Astrocyte of the cerebellum (primary cell): ENCODE measurements around the gene ADCY10.
"Not testable (repeated sequence)": the region's sequence is repeated elsewhere in the genome, so short reads cannot be mapped to it uniquely, and the experiment has no call there.

ENCODE experiments used
- DNase-seq: peaks from one replicate; pipeline ENCODE4 v3.0.0-alpha.2; 2011; ENCODE audit warnings: low read depth
- H3K4me3 ChIP-seq: 2 replicates; pipeline ENCODE4 v1.5.1; 2011; ENCODE audit warnings: mild to moderate bottlenecking, low read depth, low read length, moderate library complexity
- CTCF ChIP-seq: IDR thresholded peaks from 2 replicates; pipeline ENCODE4 v1.5.1; 2012; ENCODE audit warnings: low read length, low read depth, moderate library complexity, mild to moderate bottlenecking; ENCODE audit errors: missing control alignments
- in situ Hi-C: cut with HindIII; loops from 2 replicates; pipeline ENCODE4 v1.10.0; 2017; ENCODE audit warnings: low sequenced_read_pairs

Gene ADCY10

GRCh38 chr1:167880580-167881021 is 33.3 kb downstream of the ADCY10 start:
- H3K4me3 ChIP-seq: no peak overlapping the region
- TF ChIP-seq CTCF: no peak
- no peak for DNase-seq
- in situ Hi-C loops: no loop called here

GRCh38 chr1:167879508-167879907 is 34.4 kb downstream of the ADCY10 start:
- DNase-seq: no peak
- H3K4me3 ChIP-seq: no peak overlapping the region
- no peak for TF ChIP-seq CTCF
- in situ Hi-C loops: loop anchor here (5.0 kb wide), 1 partner anchor 53 kb away; no protein-coding TSS in a partner anchor

GRCh38 chr1:167878372-167879160 is 35.4 kb downstream of the ADCY10 start:
- no peak overlapping the region for H3K4me3 ChIP-seq
- no peak for DNase-seq
- no peak for TF ChIP-seq CTCF
- in situ Hi-C loops: loop anchor here (5.0 kb wide), 1 partner anchor 54 kb away; no protein-coding TSS in a partner anchor

GRCh38 chr1:167876597-167877175 is 37.2 kb downstream of the ADCY10 start:
- no peak for TF ChIP-seq CTCF
- in situ Hi-C loops: loop anchor here (5.0 kb wide), 1 partner anchor 56 kb away; no protein-coding TSS in a partner anchor
- no peak for DNase-seq
- H3K4me3 ChIP-seq: no peak overlapping the region

GRCh38 chr1:167871331-167871730 is 42.6 kb downstream of the ADCY10 start:
- no peak for TF ChIP-seq CTCF
- no peak overlapping the region for H3K4me3 ChIP-seq
- DNase-seq: no peak
- in situ Hi-C loops: no loop called here

- DNase-seq, H3K4me3 ChIP-seq, in situ Hi-C loops: not testable (repeated sequence)
These were observed 44.6 kb downstream of the ADCY10 start for GRCh38 chr1:167869157-167870001.

GRCh38 chr1:167866739-167867414 is 47.1 kb downstream of the ADCY10 start:
- H3K4me3 ChIP-seq, DNase-seq, in situ Hi-C loops: not testable (repeated sequence)

- DNase-seq, H3K4me3 ChIP-seq, in situ Hi-C loops: not testable (repeated sequence)
These were observed 47.6 kb downstream of the ADCY10 start for GRCh38 chr1:167866326-167866725.

GRCh38 chr1:167865804-167866308 is 48.1 kb downstream of the ADCY10 start:
- in situ Hi-C loops, DNase-seq, H3K4me3 ChIP-seq: not testable (repeated sequence)

- in situ Hi-C loops, DNase-seq, H3K4me3 ChIP-seq: not testable (repeated sequence)
These were observed 48.7 kb downstream of the ADCY10 start for GRCh38 chr1:167865193-167865592.
